Activated CD4-positive, CD25-positive, alpha-beta regulatory T cell (primary cell): ENCODE data around the gene PEX7.
"Not testable (repeated sequence)": the region's sequence is repeated elsewhere in the genome, so short reads cannot be mapped to it uniquely, and the experiment has no call there.

Experiments
- DNase-seq, 4 experiments: peaks; one replicate each; lab custom pipeline; 2025; lab: John Stamatoyannopoulos, UW

PEX7 gene

DNA sequence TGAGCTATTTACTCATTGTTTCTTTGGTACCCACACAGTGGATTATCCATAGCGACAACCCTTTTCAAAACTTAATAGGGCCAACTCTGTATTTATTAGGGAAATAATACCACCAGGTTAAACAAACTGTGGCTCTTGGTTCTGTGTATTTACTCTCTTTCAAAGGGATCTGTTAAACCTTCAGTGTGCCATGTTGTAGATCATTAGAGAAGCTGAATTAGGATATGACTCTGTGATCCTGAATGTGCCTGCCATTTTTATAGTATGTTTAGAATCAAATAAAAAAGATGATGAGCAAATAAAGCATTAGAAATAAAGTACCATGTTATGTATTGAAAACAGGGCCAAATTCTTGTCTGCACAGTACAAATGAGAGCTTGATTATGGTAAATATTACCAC, 74.7 kb downstream of the PEX7 start:
- no peak for DNase-seq

DNA sequence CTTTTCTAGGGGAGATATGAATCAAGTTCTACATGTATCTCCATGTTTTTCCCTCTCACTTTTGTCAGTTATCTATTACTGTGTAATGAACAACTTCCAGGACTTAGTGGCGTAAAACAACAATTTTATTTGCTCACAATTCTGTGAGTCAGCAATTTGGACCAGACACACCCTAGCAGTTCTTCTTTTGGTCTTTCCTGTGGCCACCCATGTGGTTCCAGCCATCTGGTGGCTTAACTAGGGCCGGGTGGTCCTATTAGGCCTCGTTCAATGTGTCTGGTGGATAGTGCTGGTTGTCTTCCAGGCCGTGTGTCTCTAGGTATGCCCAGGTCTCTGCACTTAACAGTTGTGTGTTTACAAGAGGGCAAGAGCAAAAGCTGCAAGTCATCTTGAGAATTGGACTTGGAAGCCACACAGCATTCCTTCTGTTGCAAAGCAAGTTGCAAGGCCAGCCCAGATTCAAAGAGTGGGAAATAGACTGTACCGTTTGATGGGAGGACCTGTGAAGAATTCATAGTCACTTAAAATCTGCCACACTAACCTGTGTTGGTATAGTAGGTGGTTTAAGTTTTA, 78.9 kb downstream of the PEX7 start:
- no peak for DNase-seq

DNA sequence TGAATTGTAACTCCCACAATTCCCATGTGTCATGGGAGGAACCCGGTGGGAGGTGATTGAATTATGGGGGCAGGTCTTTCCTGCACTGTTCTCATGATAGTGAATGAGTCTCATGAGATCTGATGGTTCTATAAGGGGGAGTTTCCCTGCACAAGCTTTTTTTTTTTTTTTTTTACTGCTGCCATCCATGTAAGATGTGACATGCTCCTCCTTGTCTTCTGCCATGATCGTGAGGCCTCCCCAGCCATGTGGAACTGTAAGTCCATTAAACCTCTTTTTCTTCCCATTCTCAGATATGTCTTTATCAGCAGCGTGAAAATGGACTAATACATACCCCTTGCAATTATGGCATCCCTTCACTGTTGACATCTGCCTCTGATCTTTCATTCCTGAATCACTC, 82.1 kb downstream of the PEX7 start:
- DNase-seq, result not testable (repeated sequence)

DNA sequence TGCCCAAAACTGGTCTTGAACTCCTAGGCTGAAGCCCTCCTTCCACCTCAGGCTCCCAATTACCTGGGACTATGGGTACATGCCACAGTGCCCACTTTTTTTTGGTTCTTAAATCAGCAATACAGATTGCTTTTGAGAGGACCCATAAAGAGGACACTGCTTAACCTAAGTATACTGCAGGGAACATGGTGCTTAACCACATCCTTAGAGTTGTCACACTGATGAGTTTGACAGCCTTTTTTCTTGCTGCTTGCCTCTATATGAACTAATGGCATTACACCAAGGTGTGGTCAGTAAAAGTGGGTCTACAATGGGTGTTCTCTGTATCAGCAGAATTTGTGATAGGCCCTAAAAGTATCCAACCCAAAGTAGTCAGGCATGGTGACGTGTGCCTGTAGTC, 92.6 kb downstream of the PEX7 start:
- no peak for DNase-seq

DNA sequence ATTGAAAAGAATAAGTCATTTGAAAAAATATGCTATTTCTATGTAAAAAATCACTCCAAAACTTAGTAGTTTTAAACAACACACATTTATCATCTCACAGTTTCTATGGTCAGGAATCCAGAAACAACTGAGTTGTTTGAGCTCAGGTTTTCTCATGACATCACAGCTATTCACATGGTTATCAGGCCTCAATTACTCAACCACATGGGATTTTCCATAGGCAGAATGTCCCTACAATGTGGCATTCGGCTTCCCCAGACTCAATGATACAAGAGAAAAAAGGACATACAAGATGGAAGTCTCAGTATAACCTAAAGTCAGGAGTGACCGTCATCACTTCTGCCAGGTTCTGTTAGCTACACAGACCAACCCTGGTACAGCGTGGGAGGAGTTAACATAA, 96.3 kb downstream of the PEX7 start:
- DNase-seq, result no peak

DNA sequence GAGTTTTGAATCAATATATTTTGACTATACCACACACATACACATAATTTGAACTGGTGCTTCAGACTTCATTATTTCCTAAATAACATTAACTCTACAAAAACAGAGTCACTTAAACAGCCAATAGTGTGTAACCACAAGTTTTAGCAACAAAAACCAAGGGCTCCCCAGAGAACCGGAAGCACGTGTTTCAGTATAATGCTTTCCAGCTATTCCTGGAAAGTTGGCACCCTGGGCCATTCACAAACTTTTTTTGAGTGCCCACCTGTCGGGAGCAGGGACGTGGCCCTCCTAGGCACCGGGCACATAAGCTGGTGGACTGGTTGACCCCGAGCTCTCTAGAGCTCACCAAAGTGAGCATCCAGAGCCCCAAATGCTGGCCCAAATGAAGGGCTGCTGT, 97.8 kb downstream of the PEX7 start:
- DNase-seq, result no peak

DNA sequence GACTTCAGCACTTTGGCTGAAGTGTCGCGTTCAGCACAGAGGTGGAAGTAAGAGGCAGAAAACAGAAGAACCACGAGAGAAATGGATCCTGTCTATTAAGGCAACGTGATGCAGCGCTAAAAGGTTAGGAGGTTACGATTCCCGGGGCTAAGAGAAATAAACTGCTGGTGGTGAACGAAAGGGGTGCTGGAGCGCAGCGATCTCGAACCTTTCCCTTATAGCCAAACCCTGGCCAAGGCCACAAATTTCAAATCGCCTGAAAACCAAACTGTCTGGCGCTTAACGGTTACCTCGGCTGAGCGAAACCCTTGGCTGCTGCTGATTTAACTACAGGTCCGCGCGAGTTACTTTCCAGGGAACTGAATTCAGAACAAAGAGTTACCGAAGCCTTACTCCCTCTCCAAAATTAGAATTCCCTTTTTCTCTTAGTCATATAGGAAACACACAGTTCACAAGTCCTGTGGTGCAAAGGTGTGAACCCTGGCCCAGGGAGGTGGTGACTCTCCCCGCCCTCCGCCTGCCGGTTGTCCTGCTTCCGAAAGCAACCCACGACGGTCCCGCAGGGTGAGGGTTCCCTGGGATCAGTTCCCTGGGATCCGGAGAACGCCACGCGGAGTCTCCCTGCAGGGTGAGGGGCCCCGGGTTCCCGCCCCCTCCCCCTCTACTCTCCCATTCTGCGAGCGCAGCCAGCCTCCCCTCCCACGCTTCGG, 98.4 kb downstream of the PEX7 start:
- DNase-seq, result no peak

DNA sequence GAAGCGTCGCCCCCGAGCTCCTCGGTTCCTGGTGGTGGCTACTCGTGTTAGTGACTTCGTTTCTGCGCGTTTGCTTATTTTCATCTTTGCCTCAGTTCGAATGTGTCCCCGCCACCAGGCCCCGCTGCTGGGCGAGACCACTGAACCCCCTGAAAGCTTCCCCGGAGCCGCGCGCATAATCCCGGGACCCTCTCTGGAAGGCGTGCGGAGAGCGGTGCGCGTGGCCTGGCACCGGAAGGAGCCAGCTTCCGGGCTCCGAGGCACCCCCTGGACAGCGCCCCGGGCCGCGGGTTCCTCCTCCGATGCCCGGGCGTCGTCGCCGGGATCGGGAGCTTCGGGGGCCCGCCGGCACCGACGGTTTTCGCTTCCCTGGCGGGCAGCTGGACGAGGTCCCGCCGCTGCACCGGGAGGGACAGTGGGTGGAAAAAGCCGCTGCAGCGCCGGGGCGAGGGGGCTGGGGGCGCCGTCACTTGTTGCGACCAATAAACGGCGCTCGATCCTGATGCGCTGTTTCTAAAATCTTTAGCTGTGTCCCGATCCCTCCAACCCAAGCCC, 99.1 kb downstream of the PEX7 start:
- no peak for DNase-seq

DNA sequence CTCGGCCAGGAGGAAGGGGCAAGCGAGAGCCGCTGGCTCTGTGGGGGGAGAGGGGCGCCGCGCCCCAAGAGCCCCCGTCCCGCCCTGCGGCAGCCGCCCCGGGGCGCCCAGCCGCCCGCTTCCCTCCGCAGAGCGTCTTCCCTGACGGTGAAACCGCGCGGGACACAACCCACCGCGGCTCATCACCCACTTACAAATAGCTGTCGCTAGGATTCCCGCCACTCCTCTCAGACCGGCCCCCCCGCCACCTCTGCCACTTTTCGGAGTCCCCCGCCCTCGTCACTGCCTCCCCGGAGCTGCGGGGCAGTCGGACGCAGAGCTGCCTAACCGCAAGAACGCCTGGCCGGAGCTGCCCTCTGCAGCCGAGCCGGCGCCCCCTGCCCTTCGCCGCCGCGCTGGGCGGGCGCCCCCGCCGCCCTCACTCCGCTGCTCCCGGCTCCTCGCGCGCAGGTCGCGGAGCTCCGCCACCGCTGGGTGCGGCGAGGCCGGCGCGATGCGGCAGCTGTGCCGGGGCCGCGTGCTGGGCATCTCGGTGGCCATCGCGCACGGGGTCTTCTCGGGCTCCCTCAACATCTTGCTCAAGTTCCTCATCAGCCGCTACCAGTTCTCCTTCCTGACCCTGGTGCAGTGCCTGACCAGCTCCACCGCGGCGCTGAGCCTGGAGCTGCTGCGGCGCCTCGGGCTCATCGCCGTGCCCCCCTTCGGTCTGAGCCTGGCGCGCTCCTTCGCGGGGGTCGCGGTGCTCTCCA, 99.7 kb downstream of the PEX7 start, which contains the start of gene SLC35D3:
TSS of gene SLC35D3 (plus strand) at position 366 of the 749 bp plus-strand sequence. CDS start at position 494, 128 bp downstream.
- DNase-seq, result no peak

DNA sequence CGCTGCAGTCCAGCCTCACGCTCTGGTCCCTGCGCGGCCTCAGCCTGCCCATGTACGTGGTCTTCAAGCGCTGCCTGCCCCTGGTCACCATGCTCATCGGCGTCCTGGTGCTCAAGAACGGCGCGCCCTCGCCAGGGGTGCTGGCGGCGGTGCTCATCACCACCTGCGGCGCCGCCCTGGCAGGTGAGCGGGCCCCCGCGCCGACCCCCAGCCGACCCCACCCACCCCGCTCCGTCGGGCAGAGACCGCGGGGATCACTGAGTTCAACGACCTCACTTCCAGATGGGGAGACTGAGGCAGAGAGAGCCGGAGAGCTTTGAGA, 100.3 kb downstream of the PEX7 start:
- DNase-seq, result no peak

DNA sequence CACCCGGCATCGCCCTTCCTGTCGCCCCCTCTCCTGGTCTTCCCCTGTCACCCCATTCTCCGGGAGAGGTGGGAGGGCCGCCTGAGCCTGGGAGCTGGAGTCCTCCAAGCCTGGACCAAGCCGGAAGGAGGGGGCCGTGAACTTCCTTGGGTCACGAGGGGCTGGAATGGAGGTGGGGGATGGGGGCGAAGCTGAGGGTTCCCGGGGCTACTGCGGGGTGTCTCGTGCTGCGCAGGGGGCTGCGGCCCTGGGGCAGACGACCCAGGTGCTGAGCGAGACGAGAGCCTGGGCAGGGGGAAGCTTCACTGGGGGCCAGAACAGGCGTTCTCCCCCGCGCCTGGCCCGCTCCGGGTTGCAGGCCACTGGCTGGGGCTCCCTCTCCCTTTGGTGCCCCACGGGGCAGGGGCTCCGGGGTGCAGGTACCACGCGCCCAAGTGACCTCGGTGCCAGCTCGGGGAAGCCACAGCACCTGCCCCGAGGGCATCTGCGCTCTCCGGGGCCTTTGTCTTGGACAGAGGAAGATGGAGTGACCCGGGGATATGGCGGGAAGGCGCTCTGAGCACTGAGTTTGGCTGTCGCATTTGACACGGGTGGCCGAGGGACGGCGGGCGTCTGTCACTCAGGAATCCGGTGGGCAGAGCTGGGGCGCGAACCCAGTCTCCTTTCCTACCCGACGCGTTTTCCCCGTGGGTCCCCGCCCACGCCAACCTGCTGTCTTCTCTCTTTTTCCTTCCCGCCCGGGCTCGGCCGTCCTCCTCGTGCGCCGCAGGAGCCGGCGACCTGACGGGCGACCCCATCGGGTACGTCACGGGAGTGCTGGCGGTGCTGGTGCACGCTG, 100.9 kb downstream of the PEX7 start:
- no peak for DNase-seq

DNA sequence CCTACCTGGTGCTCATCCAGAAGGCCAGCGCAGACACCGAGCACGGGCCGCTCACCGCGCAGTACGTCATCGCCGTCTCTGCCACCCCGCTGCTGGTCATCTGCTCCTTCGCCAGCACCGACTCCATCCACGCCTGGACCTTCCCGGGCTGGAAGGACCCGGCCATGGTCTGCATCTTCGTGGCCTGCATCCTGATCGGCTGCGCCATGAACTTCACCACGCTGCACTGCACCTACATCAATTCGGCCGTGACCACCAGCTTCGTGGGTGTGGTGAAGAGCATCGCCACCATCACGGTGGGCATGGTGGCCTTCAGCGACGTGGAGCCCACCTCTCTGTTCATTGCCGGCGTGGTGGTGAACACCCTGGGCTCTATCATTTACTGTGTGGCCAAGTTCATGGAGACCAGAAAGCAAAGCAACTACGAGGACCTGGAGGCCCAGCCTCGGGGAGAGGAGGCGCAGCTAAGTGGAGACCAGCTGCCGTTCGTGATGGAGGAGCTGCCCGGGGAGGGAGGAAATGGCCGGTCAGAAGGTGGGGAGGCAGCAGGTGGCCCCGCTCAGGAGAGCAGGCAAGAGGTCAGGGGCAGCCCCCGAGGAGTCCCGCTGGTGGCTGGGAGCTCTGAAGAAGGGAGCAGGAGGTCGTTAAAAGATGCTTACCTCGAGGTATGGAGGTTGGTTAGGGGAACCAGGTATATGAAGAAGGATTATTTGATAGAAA, 101.7 kb downstream of the PEX7 start:
- no peak for DNase-seq

DNA sequence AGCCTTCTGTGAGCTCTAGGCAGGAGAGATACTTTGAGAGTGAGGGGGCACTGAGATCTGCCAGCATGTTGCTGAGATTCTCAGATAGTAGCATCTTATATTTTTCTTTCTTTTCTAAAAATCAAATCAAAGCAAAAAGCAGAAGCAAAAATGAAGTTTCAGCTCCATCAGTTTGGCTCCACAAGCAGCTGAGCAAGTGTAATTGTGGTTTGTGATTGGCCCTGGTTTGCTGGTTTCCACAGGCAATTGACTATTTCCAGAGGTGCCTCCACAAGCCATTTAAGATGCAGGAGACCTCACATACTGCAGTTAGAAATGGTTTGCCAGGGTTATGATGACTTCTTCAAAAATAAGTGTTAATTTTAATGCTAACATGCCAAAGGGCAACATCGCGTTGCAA, 104.0 kb downstream of the PEX7 start:
- no peak for DNase-seq

DNA sequence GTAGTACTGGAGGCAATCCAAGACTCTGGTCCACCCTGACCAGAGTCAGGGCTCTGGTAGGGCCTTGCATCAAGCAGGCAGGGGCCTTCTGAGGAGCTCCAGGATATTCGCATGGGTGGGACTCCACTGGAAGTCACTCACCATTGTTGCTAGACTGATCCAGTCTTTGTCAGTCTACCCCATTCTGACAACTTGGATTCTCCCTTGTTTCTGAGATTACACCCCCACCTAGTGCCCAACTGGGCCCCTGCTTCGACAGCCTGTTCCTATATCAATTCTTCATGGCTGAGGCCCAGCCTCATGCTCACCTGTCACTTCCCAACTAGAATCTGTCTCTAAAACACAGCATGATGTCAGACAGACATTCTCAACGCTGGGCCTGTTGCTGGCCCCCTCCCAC, 104.9 kb downstream of the PEX7 start:
- DNase-seq, result no peak

DNA sequence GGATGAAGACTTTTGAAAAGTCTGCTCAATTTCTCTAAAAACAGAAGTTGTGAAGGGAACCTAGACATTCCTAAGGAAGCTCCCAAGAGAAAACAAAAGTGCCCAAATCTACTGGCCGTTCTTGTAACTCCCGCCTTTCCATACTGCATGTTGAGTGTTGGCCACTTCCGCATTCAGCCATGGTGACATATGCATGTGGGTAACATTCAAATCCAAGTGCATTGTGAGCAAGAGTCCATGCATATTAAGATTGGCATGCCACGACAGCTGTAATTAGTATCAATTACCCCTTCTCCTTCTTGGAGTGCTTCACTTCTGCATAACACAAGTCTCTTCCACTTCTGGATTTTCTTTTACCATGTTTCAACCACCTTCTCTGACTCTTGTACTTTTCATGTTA, 108.1 kb downstream of the PEX7 start:
- no peak for DNase-seq

DNA sequence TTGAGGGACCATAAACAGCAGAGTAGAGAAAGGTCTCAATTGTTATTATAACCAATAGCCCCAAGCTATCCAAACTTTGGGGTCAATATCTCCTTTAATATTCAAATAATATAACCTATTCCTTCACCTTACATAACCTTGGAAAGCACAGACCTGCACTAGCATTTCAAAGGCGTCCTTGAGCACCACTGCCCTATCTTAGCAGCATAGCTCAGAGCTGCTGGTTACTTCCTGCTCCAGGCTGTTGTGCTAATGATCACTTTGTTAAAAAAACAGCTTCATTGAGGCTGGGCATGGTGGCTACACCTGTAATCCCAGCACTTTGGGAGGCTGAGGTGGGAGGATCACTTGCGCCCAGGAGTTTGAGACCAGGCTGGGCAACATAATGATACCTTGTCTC, 110.2 kb downstream of the PEX7 start:
- DNase-seq, result no peak

DNA sequence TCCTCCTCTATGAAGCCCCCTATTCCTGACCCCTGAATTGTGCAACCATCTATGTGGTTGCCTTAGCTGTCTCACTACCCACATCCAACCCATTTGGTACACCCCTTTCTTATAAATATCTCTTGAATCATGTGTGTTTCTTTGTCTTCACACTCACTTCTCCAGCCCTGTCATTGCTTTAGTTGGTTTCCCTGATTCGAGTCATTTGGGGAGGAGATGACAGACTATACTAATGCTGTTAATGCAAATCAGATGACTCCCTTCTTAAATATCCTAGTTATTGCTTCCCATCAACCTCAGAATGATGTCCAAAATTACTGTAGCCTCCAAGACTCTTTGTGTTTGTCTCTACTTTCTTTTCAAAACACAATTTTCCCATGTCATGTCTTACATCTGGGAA, 122.7 kb downstream of the PEX7 start:
- no peak for DNase-seq

DNA sequence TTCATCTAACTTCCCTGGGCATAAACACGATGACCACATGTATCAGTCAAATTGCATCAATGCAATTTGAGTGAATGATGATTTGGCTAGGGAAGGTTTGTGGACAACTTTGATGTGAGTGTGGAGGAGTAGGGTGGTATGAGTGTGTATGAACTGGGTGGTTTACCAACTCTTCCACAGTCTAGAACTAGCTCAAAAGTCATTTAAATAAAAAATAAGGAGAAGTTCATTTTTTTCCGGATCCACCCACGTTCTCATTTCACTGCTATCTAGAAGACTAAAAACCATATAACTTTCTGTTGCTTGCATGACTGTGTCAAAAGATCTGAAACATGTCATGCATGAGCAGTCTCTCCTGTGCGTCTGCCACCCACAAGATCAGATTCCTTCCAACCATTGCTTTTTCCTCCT, 123.3 kb downstream of the PEX7 start:
- DNase-seq, result no peak

DNA sequence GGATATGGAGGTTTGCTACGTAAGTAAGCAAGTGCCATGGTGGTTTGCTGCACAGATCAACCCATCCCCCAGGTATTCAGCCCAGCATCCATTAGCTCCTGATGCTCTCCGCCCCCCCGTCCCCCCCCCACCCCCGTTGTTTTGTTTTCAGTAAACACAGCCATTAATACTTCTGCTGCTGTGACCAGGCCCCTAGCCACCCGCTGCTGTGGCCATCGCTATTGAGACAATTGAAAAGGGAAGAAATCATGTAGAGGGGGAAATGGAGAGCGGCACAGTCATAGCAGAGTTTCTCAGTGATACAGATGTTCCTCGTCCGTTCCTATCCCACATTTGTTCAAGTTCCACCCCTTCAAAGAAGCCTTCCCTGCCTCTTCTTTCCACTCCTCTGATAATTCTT, 124.6 kb downstream of the PEX7 start:
- DNase-seq, result no peak

DNA sequence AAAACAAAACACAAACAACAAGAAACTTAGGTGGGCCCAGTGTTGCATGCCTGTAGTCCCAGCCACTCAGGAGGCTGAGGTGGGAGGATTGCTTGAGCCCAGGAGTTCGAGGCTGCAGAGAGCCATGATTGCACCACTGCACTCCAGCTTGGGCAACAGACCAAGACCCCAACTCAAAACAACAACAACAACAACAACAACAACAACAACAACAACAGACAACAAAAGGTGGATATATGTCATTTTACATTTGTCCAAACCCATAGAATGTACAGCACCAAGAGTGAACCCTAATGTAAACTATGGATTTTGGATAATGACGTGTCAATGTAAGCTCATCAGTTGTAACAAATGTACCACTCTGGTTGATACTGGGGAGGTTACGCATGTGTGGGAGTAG, 127.6 kb downstream of the PEX7 start:
- not testable (repeated sequence) for DNase-seq

DNA sequence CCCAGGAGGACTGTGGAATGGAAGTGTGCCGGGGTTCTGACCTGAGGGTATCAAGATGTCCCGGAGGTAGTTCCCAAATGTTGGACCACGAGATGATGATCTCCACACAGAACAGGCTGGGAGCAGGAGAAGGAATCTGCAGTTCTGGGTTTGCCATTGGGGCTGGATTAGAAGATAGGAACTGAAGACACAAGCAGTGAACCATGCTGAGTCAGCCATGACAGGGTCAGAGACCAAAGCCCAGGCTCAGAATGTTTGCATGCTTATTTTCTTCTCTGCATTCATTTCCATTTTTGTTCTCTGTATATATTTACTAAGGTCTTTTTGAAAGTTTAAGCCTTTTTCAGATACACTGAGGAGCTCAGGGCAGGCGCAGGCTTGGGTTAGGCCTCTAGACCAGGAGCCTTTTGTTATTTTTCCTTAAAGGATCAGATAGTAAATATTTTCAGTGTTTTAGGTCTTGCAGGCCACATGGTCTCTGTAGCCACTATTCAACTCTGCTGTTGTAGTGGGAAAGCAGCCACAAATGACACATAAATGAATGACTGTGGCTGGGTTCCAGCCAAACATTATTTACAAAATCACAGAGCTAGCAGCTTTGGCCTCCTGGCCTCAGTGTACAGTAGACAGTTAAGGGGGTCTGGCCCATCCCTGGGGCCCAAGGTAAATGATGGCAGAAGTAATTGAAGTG, 128.2 kb downstream of the PEX7 start:
- no peak for DNase-seq
